HPDE6-E6E7 (cell line): ENCODE data around the gene BEND6.

Experiments
- DNase-seq: peaks from one replicate; pipeline ENCODE4 v3.0.0; 2011; ENCODE audit warnings: missing footprints; ENCODE audit errors: extremely low spot score

The BEND6 gene

DNA sequence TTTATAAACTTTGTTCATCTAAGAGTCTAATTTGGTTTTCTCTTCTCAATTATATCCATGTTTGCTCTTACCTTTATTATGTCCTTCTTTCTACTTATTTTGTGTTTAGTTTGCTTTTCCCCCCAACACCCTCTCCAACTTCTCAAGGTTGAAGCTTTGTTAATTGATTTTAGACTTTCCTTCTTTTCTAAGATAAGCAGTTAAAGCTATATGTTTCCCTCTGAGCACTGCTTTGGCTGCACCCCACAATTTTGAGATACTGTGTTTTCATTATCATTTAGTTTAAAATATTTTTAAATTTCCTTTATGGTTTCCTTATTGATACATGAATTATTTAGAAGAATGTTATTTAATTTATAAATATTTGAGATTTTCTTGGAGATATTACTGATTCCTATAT, 13.9 kb upstream of the BEND6 start:
- no peak for DNase-seq

DNA sequence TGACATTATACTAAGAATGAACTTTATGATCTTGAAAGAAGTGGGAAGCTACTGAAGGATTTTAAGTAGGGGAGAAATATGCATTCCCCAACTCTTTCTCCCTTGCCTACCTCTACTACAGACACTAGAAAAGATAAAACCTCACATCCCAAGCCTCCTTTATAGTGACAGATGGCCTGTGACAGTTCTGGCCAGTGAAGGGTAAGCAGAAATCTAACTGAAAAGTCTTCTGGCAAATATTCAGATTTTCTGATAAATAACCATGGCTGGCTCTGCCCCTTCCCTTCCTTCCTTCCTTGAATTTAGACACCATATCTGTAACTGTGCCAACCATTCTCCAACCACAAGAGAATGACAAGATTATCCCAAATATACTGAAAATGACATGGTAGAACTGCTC, 10.2 kb upstream of the BEND6 start:
- no peak for DNase-seq

DNA sequence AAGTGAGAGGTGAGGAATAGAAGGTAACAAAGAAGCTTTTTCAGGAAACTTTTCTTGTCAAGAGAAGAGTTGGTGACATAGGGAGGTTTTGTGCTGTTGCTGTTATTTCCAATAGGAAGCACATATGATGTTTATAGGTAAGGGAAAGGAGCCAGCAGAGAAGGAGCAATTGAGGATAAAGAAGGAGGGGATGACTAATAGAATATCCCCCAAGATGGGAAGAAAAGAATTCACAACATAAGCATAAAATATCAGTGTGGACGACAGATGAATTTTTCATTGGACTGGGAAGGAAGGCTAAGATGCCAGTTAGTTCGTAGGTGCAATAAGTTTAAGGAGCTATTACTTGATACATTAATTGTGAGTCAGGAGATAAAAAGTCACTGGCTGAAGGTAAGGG, 8.5 kb upstream of the BEND6 start:
- no peak for DNase-seq

DNA sequence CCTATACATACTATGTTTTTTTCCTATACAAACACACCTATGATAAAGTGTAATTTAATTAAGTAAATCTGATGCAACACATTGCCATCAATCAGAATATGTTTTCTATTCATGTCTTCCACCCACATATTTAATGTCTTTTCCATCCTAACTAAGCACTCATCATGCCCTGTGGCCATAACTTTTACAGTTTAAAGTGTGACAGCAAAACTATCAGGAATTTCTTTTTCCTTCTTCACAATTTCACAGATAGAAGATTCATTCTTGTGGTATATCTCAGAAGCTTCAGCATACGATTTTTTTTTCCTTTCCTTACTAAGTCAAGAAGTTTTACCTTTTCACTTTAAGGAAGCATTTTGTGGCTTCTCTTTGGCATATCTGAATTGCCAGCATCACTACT, 7.0 kb upstream of the BEND6 start:
- no peak for DNase-seq

DNA sequence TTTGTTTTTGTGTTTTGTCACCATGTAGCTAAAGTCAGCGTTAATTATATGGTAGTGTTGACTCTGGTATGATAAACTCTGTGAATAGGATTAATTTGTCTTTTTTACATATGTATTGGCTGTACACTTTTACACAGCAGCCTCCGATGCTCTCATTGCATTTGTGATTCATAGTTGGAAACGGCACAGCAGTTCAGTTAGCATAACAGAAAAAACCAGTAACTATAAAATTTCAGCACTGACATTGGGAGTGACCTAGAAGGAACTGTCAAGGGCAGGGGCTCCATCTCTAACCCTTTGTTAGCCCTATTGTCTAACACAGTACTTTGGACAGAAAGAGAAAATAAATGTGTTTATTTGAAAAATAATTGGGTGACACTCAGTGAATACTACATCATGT, 5.6 kb upstream of the BEND6 start:
- no peak for DNase-seq

DNA sequence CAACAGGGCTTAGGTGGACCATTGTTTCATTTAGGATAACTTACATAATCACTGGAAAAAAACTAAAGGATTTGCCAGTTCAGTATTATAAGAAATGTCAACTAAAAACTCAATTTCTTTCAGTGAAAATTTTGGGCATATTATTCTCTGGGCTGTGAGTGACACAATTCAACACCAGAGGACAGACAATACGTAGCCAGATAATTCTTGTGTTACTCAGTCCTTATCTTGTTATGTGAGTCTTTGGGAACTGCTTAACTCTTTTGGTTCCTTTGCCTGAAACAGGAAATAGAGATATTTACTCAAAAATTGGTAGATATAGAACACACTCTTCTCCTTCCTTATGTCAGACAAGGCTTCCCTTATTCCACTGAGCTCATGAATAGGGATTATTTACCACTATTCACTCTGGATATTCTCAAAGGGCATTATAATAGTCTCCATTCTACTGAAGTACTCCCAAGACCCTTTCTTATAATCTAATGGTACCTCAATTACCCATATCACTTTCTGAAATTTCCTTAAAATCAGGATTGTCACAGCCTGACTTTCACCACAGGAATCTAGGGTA, 4.9 kb upstream of the BEND6 start:
- DNase-seq = no peak

DNA sequence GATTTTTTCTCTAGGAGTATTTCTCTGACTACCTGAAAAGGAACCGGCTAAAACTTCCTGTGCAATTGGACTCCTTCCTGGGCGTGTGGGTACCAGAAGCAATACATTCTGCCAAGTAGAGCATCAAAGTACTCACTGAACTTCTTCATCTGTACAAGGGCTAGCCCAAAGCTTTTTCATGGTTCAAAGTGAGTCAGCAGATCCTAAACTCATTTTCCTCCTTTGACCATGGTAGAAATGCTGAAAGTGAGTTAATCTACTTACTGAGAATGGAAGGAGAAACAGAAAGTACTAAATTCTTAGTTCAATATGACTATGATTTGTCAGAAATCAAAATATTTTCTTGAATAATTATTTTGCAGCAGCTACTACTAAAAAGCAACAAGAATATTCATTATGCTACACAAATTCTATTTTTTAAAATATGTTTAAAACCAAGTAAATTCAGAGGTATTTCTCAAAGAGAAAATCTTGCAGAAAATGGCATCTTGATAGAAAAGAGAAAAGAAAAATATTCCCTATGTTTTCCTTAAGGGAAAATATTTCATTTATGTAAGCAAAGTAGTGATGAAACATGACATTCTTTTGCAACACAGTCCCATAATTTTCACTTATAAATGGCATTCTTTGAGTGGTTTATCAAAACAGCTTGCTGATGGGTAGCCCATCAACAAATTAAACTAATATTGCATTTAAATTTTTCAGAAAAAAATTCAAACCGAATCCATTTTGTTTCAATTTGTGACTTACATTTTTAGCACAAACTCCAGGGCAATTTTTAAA, 3.7 kb upstream of the BEND6 start:
- no peak for DNase-seq

DNA sequence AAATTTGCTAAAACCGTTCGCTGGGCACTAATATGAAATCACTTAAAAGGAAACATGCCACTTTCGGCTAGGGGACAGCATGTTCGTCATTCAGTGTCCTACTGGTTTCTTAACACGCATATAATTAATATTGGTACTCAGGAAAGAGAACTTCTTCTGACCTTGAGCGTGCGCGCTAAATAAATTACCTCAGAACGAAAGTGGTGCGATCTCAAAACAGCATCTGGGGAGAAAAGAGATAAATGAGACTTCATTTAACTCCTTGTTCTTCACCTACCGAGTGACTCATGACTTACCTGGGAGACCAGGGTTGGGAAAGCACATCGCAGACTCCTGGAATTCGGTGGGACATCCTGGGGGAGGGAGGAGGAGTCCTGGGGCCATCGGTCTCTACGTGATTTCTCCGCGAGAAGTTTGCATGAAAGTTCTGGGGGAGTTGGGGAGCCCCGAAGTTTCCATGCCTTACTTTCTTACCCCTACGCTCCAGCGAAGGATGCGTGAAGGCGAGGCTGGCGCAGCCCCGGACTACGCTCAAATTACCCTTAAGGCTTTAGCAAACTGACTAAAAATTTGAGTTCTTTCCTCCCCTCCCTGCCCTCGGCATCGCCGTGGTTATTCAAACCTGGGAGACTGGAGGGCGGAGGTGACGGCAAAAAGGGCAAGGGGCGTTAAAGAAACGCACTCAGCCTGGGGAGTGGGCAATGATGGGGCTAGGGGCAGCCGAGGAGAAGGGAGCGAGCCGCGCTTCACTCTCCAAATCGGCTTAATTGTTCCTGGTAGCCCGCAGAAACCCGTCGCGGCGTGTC, 1.1 kb upstream of the BEND6 start:
- no peak for DNase-seq

DNA sequence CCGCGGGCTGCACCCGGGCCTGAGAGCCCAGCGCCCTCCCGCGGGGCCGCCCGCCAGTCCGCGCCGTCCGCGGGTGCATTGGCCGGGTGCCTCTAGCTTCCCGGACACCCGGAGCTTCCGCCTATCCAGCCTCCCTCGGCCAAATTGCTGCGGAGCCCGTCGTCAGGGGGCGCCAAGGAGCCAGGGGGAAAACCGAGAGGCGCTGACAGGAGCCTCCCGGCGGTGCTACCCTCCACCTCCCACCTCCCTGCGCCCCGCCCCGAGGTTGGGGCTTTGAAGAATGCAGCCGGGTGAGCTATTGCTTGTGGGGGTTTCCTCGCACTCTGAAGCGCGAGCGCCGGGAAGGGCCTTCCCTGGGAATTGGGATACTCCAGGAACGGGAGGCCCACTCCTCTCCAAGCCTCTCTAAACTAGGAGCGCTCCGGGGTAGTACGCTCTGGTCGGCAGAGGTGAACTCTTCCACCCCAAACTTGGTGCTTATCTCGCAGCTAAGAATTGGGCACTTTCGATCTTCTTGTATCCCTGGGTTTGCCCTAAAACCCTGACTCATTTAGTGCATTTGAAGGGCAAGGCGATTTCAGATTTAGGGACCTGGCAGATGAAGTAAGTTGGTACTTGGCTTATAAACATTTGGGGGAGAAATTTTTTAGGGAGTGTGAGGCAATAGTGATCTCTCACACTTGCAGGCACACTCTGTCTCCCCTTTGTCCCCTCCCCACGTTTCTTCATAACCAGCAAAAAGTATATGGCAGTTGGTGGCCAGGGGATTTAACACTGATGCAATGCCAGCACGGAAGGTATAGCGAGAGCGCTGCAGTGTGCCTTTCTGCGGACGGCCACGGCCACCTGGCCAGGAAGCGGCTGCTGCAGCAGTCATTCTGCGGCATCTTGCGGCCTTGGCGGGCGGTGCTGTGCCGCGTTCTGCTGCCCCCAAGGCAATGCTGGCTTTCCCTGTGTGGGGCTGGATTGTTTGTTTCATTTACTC, 556 bp downstream of the BEND6 start:
- peak; percentile 84 for DNase-seq

DNA sequence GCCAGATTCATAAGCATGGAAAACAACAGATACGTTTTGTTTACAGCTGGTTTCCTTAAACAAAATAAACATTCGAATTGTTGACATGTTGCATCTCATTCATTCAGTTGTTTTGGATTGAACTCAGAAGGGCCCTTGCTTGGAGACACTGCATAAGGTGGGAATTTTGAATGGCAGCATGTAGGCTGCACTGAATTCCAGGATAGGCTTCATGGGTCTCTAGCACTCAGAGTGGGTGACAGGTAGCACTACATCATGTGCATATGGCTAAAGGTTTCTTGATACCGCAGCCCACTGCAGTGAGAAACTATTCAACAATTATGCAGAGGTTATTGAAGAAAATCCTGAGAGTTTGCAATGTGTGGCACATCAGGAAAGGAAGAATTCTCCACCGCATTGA, 1.6 kb downstream of the BEND6 start:
- DNase-seq = no peak

DNA sequence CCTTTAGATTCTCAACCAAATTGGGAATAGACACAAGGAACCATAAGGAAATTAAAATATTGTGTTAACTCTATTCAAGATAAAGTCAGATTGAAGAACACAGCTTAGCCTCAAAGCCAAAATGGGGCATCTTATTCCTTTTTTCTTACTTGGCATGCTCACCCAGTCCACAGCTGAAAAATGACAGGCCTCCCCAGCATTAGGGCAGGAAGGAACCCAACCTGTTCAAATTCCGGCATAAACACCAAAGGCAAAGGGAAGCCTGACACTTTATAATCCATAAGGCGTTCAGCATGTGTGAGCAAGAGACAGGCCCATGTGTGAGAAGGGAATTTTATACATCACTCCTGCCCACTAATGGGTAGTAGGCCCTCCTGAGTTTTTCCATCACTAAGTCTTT, 2.9 kb downstream of the BEND6 start:
- no peak for DNase-seq

DNA sequence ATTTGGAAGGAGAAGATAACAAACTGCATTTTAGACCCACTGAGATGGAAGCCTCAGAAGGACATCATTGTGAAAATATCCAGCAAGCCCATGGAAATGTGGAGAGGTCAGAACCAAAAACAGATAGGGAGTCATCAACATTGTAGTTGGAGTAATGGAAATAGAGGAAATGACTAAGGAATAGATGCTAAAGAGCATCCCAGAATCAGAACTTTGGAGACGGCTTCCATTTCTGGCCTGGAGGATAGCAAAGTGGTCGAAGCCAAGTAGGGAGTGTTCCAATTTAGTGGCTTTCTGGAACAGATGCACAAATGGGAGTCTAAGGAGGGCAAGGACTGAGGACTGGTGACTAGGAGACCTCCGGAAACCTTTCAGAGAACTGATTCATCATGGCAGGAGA, 3.6 kb downstream of the BEND6 start:
- DNase-seq = no peak

DNA sequence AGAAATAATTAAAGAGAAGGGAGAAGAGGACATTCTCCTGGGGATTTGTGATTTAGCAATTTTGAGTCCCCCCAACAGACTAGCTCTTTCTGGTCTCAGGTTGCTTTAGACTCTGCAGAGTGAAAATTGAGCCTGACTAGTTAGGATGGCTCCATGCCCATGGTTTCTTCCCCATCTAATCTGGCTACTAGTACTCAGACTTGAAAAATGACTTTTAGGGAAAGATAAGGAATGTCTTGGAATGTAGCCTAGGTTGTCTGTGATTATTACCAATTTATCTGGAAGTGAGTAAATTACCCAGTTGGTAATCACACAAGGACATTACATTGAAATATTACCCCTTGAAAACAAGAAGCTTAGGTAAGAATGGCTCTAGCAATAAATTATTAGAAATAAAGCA, 4.2 kb downstream of the BEND6 start:
- DNase-seq = no peak

DNA sequence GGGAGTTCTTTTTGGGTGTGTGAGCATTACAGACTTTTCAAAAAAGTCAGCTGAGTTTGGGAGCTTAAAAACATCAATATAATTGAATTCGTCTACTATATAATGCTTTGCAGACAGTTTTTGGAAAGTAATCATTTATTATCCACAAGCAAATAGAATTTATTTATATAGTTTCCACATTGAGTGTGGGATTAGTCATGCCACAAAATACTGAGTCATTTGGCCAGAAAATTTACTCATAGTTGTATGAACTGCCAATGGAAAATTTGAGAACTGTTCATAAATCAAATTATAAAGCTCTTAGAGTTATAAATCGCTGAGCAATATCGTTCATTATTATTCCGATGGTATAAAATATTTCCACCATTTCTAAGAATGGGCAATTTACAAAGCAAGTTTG, 5.0 kb downstream of the BEND6 start:
- no peak for DNase-seq

DNA sequence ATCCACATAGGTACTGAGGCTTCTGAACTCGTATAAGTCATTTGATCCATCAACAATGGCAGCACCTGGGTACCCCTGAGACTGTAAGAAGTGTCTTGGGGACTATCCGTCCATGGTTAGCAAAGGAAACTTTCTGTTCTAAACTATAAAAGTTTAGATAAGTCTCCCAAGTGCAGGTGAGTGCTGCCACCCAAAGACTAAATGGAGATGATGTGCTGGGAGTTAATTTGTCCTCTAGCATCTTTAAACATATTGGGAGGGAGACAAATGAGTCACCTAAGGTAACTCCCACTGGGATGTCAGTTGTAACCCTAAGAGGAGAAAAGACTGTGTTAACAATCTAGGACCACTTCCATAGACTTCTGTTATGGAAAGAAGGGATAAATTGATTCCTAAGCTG, 6.2 kb downstream of the BEND6 start:
- DNase-seq = no peak

DNA sequence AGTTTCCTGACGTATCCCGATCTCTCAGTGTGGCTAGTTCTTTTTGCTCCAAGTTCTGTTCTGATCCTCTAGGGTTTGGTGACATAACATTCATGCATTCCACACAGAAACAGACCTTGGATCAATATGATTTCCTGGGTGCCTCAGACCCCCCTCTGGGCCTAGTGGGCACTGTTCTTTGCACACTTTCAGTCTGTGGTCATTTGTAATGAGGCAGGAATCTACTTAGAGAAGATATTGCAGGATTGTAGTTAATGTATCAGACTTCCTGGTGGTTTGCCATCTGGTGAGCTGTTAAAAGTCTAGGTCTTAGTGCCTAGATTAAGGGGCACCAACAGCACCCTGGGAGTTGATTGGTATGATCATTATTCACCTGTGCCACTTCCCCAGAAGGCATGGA, 7.5 kb downstream of the BEND6 start:
- DNase-seq = no peak

DNA sequence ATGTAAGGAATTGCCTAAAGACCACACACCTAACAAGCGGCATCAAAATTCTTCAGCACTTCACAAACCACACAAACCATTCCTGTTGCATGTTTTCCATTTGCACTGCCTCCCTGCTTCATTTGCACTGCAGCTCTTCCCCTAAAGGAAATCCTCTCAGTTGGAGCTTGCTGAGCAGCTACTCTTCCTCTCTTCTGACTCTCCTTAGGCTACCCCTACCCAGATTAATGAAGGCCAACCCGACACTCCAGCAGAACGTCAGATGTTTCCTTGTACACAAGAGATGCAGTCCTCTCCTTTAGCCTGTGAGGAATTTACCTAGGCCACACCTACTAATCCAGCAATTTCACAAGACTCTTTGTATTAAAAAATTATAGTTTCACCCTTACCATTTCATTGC, 8.1 kb downstream of the BEND6 start:
- no peak for DNase-seq

DNA sequence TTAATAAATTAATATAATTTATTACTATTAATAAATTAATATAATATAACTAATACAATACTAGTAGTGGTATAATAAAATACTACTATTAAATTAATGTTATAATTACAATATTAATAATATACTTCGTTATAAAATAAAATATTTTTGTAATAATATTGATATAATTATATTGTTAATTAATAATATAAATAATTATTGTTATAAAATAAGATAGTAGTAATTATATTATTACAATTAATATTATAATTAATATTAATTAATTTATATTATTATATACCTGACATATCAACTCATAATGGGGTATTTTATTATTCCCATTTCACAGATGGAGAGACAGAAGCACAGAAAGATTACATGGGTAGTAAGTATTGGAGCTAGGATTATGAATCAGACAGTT, 8.9 kb downstream of the BEND6 start:
- DNase-seq = no peak

DNA sequence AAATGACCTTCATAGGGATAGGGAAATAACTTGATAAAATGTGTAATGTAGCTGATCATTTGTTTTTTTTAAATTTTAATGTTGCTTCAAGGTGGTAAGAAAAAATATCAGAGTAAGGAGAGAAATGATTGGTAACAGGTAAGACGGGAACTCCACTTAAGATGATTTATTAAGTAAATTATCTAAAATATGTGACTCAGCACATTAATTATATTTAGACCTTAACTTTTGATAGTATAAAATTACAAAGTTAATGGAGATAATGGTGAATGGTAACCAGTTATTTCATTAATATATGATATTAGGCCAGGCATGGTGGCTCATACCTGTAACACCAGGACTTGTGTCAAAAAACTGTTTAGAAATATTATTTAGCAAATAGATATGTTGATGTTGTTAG, 10.2 kb downstream of the BEND6 start:
- DNase-seq = no peak

DNA sequence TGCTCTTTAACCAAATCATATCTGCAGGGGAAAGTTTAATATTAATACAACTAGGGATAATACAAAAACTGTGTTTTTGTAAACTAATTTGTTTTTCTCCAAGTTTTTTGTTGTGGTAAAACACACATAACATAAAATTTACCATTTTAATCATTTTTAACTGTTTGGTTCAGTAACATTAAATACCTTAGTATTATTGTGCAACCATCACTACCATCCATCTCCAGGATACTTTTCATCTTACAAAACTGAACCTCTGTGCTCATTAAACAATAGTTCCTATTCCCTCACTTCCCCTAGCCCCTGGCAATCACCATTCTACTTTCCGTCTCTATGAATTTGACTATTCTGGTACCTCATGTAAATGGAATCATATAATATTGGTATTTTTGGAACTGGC, 15.9 kb downstream of the BEND6 start:
- no peak for DNase-seq

DNA sequence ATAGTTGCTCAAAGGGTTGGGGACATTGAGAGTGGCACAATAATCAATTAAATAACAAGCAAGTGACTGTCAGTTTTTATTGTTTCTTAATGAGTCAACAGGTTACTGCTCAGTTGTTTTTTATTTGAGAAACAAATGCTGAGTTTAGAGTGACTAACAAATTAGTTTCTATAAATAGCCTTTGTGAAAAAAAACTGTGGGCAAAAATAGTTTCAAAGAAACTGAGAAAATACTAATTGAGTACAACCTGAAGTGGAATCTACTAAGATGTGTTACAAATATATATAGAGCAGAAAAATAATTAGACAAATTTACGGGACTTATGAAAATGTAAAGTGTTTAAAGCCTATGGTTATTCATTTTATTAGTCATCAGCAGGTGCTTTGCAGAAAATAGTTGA, 22.3 kb downstream of the BEND6 start:
- no peak for DNase-seq

DNA sequence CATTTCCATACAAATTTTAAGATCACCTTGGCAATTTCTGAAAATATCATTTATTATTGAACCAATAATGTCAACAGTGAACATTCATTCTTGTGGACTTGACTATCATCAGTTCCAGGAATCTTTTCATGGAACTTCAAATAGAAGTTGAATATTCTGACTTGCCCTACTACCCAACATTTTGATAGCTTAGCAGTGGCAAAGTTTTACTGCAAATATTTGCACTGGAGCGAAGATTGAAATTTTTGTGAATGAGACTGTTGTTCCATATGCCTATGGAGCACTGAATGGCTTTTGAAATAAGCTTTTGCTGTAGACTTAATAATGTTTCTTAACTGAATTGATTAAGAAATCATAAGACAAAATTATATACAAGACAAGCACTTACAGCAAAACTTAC, 23.6 kb downstream of the BEND6 start:
- no peak for DNase-seq
